Neural cell (in vitro differentiated cells): Measurements from ENCODE around the gene S100P.

Experiments
- EP300 ChIP-seq: fragments of 450-650 bp; conservative IDR thresholded peaks from 2 replicates; pipeline ENCODE4 v1.6.1; 2014; ENCODE audit warnings: antibody characterized with exemption, mild to moderate bottlenecking, moderate library complexity; ENCODE audit not compliant: poor library complexity, severe bottlenecking
- RAD21 ChIP-seq: fragments of 450-650 bp; conservative IDR thresholded peaks from 2 replicates; pipeline ENCODE4 v1.6.1; 2014; ENCODE audit warnings: antibody characterized with exemption, mild to moderate bottlenecking, moderate library complexity
- SMC3 ChIP-seq: fragments of 450-650 bp; conservative IDR thresholded peaks from 2 replicates; pipeline ENCODE4 v1.6.1; 2014; ENCODE audit warnings: antibody characterized with exemption, mild to moderate bottlenecking, moderate library complexity; ENCODE audit not compliant: poor library complexity
- TF ChIP-seq, protein P1 (sequence below): fragments of 450-650 bp; IDR thresholded peaks from 2 replicates; pipeline ENCODE4 v1.5.1; 2014; ENCODE audit warnings: antibody characterized with exemption, mild to moderate bottlenecking, moderate library complexity; ENCODE audit not compliant: poor library complexity, severe bottlenecking
- TF ChIP-seq, protein P2 (sequence below): IDR thresholded peaks from 2 replicates; pipeline ENCODE4 v1.6.1; 2012; ENCODE audit warnings: borderline replicate concordance

DNA sequence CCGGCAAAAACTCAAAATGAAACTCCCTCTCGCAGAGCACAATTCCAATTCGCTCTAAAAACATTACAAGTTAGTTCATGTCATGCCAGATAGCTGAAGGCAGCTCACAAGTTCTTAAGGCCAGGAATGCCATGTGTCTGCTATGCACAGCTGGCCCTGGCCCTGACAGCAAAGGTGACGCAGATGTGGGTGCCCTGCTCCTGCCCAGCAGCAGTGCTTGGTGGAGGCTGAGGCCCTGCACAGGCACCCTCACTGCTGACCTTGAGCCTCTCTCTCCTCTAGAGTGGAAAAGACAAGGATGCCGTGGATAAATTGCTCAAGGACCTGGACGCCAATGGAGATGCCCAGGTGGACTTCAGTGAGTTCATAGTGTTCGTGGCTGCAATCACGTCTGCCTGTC, 2.9 kb downstream of the S100P start:
- TF ChIP-seq, protein P1, sequence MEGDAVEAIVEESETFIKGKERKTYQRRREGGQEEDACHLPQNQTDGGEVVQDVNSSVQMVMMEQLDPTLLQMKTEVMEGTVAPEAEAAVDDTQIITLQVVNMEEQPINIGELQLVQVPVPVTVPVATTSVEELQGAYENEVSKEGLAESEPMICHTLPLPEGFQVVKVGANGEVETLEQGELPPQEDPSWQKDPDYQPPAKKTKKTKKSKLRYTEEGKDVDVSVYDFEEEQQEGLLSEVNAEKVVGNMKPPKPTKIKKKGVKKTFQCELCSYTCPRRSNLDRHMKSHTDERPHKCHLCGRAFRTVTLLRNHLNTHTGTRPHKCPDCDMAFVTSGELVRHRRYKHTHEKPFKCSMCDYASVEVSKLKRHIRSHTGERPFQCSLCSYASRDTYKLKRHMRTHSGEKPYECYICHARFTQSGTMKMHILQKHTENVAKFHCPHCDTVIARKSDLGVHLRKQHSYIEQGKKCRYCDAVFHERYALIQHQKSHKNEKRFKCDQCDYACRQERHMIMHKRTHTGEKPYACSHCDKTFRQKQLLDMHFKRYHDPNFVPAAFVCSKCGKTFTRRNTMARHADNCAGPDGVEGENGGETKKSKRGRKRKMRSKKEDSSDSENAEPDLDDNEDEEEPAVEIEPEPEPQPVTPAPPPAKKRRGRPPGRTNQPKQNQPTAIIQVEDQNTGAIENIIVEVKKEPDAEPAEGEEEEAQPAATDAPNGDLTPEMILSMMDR, result no peak
- TF ChIP-seq SMC3, result no peak
- no peak for TF ChIP-seq EP300
- TF ChIP-seq, protein P2, sequence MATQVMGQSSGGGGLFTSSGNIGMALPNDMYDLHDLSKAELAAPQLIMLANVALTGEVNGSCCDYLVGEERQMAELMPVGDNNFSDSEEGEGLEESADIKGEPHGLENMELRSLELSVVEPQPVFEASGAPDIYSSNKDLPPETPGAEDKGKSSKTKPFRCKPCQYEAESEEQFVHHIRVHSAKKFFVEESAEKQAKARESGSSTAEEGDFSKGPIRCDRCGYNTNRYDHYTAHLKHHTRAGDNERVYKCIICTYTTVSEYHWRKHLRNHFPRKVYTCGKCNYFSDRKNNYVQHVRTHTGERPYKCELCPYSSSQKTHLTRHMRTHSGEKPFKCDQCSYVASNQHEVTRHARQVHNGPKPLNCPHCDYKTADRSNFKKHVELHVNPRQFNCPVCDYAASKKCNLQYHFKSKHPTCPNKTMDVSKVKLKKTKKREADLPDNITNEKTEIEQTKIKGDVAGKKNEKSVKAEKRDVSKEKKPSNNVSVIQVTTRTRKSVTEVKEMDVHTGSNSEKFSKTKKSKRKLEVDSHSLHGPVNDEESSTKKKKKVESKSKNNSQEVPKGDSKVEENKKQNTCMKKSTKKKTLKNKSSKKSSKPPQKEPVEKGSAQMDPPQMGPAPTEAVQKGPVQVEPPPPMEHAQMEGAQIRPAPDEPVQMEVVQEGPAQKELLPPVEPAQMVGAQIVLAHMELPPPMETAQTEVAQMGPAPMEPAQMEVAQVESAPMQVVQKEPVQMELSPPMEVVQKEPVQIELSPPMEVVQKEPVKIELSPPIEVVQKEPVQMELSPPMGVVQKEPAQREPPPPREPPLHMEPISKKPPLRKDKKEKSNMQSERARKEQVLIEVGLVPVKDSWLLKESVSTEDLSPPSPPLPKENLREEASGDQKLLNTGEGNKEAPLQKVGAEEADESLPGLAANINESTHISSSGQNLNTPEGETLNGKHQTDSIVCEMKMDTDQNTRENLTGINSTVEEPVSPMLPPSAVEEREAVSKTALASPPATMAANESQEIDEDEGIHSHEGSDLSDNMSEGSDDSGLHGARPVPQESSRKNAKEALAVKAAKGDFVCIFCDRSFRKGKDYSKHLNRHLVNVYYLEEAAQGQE, result no peak
- no peak for TF ChIP-seq RAD21
